Measurements from ENCODE around the gene RDH11. TPM values are rescaled to one million over a fixed set of nuclear protein-coding genes. Genes with fewer than 3 reads are reported as not detected.
A peak's percentile ranks its signal among the peaks of the same experiment; 100 is the strongest.
"Not testable (repeated sequence)": the region's sequence is repeated elsewhere in the genome, so short reads cannot be mapped to it uniquely, and the experiment has no call there.

The RDH11 gene
- total RNA-seq, 1 donor from 2014 or later = 54.1 TPM

GRCh38 chr14:67704484-67705089 lies 9.0 kb upstream of the RDH11 start:
- Mint-ChIP-seq H3K27ac (ENCODE audit: unreplicated experiment) (no peak overlapping the region), H3K36me3 (ENCODE audit: unreplicated experiment) (no peaks in the 10 kb centered on the region), H3K27me3 (ENCODE audit: unreplicated experiment) (peaks cover 30% of the 10 kb centered on the region), H3K9me3 (ENCODE audit: unreplicated experiment) (peaks cover 3% of the 10 kb centered on the region), H3K4me1 (ENCODE audit: unreplicated experiment) (peaks cover 11% of the 10 kb centered on the region), H3K4me3 (ENCODE audit: unreplicated experiment) (no peak overlapping the region)
- DNase-seq (ENCODE audit: extremely low spot score, unreplicated experiment) = no peak
- TF ChIP-seq CTCF (IDR thresholded peaks at IDR 0.05) = peak; percentile 79

- no peak overlapping the region for H3K27ac Mint-ChIP-seq (ENCODE audit: unreplicated experiment)
- H3K4me3 Mint-ChIP-seq (ENCODE audit: unreplicated experiment) = no peak overlapping the region
- H3K36me3 Mint-ChIP-seq (ENCODE audit: unreplicated experiment) = no peaks in the 10 kb centered on the region
- DNase-seq (ENCODE audit: extremely low spot score, unreplicated experiment) = no peak
- H3K9me3 Mint-ChIP-seq (ENCODE audit: unreplicated experiment) = peaks cover 3% of the 10 kb centered on the region
- H3K4me1 Mint-ChIP-seq (ENCODE audit: unreplicated experiment) = peaks cover 11% of the 10 kb centered on the region
- peaks cover 30% of the 10 kb centered on the region for H3K27me3 Mint-ChIP-seq (ENCODE audit: unreplicated experiment)
- no peak for TF ChIP-seq CTCF (IDR thresholded peaks at IDR 0.05)
Observed at GRCh38 chr14:67703997-67704396, 8.4 kb upstream of the RDH11 start.

GRCh38 chr14:67701492-67701891 lies 5.9 kb upstream of the RDH11 start, which contains the start of gene RDH12:
RDH12 (plus strand) TSS chr14:67701886; CDS start chr14:67722643, 20,757 bp downstream.
- H3K9me3 Mint-ChIP-seq (ENCODE audit: unreplicated experiment); DNase-seq (ENCODE audit: extremely low spot score, unreplicated experiment); H3K4me3 Mint-ChIP-seq (ENCODE audit: unreplicated experiment); H3K36me3 Mint-ChIP-seq (ENCODE audit: unreplicated experiment): not testable (repeated sequence)
- peaks cover 19% of the 10 kb centered on the region for H3K27me3 Mint-ChIP-seq (ENCODE audit: unreplicated experiment)
- peak within 1 kb of the TSS; percentile 78 for H3K27ac Mint-ChIP-seq (ENCODE audit: unreplicated experiment)
- peaks cover 11% of the 10 kb centered on the region for H3K4me1 Mint-ChIP-seq (ENCODE audit: unreplicated experiment)

- Mint-ChIP-seq H3K4me3 (ENCODE audit: unreplicated experiment) (no peak overlapping the region), H3K27me3 (ENCODE audit: unreplicated experiment) (peaks cover 2% of the 10 kb centered on the region), H3K36me3 (ENCODE audit: unreplicated experiment) (no peaks in the 10 kb centered on the region), H3K9me3 (ENCODE audit: unreplicated experiment) (no peaks in the 10 kb centered on the region), H3K4me1 (ENCODE audit: unreplicated experiment) (peaks cover 24% of the 10 kb centered on the region), H3K27ac (ENCODE audit: unreplicated experiment) (no peak overlapping the region)
- no peak for TF ChIP-seq CTCF (IDR thresholded peaks at IDR 0.05)
- DNase-seq (ENCODE audit: extremely low spot score, unreplicated experiment) = no peak
Observed at GRCh38 chr14:67698179-67698578, 2.6 kb upstream of the RDH11 start.

- Mint-ChIP-seq H3K36me3 (ENCODE audit: unreplicated experiment) (peaks cover 5% of the 10 kb centered on the region), H3K4me3 (ENCODE audit: unreplicated experiment) (no peak overlapping the region), H3K4me1 (ENCODE audit: unreplicated experiment) (peaks cover 30% of the 10 kb centered on the region), H3K27me3 (ENCODE audit: unreplicated experiment) (no peaks in the 10 kb centered on the region), H3K9me3 (ENCODE audit: unreplicated experiment) (no peaks in the 10 kb centered on the region), H3K27ac (ENCODE audit: unreplicated experiment) (no peak overlapping the region)
- no peak for DNase-seq (ENCODE audit: extremely low spot score, unreplicated experiment)
- TF ChIP-seq CTCF (IDR thresholded peaks at IDR 0.05) = no peak
Observed at GRCh38 chr14:67697006-67697405, 1.4 kb upstream of the RDH11 start.

Measured in osteocyte (in vitro differentiated cells).